CD4-positive, alpha-beta T cell treated with Interleukin-1 beta for 1 hour (primary cell): ENCODE data around the gene ZBTB25.

Experiments used
- DNase-seq, 2 donors: peaks; one replicate each; pipeline ENCODE4 v3.0.0-alpha.2; 2020 to 2022

The ZBTB25 gene

GRCh38 chr14:64438181-64438841, 65.3 kb downstream of the ZBTB25 start:
- no peak for DNase-seq

- no peak for DNase-seq
Measured at GRCh38 chr14:64434528-64434927, 69.1 kb downstream of the ZBTB25 start.

GRCh38 chr14:64423987-64424386, 79.7 kb downstream of the ZBTB25 start:
- DNase-seq: no peak

- DNase-seq: no peak
Measured at GRCh38 chr14:64422756-64423155, 80.9 kb downstream of the ZBTB25 start.

- DNase-seq: no peak
Measured at GRCh38 chr14:64422005-64422404, 81.6 kb downstream of the ZBTB25 start.

- no peak for DNase-seq
Measured at GRCh38 chr14:64421166-64421565, 82.5 kb downstream of the ZBTB25 start.

GRCh38 chr14:64419003-64419402, 84.6 kb downstream of the ZBTB25 start:
- DNase-seq: no peak

- DNase-seq: no peak
Measured at GRCh38 chr14:64417771-64418125, 85.9 kb downstream of the ZBTB25 start.

GRCh38 chr14:64417055-64417770, 86.4 kb downstream of the ZBTB25 start:
- DNase-seq: no peak

- no peak for DNase-seq
Measured at GRCh38 chr14:64416348-64416932, 87.2 kb downstream of the ZBTB25 start.

- no peak for DNase-seq
Measured at GRCh38 chr14:64412237-64412636, 91.4 kb downstream of the ZBTB25 start.

GRCh38 chr14:64411001-64411400, 92.6 kb downstream of the ZBTB25 start:
- DNase-seq: no peak

- no peak for DNase-seq
Measured at GRCh38 chr14:64410084-64410774, 93.4 kb downstream of the ZBTB25 start.

- DNase-seq: no peak
Measured at GRCh38 chr14:64409126-64409920, 94.3 kb downstream of the ZBTB25 start.

- DNase-seq: no peak
Measured at GRCh38 chr14:64407329-64407728, 96.3 kb downstream of the ZBTB25 start.

GRCh38 chr14:64405295-64405694, 98.3 kb downstream of the ZBTB25 start:
- DNase-seq: no peak

GRCh38 chr14:64401949-64402348, 101.7 kb downstream of the ZBTB25 start:
- DNase-seq: no peak

- DNase-seq: no peak
Measured at GRCh38 chr14:64400829-64401459, 102.7 kb downstream of the ZBTB25 start.
